ENCODE measurements around the gene PCDHAC1.

DNA sequence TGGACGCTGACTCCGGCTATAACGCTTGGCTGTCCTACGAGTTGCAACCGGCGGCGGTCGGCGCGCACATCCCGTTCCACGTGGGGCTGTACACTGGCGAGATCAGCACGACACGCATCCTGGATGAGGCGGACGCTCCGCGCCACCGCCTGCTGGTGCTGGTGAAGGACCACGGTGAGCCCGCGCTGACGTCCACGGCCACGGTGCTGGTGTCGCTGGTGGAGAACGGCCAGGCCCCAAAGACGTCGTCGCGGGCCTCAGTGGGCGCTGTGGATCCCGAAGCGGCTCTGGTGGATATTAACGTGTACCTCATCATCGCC, 48.9 kb upstream of the PCDHAC1 start:
- TF ChIP-seq POLR2A (IDR thresholded peaks at IDR 0.05) = no peak
- TF ChIP-seq CTCF (IDR thresholded peaks at IDR 0.05) = no peak
